Activated CD4-positive, alpha-beta T cell treated with anti-CD3 and anti-CD28 coated beads for 36 hours (primary cell): ENCODE measurements around the gene TRDN. TPM values are rescaled to one million over a fixed set of nuclear protein-coding genes. Genes with fewer than 3 reads are reported as not detected.

Experiments used
- ATAC-seq: fragments of 200-7000 bp; cut with Tn5 transposase; one replicate; pipeline ENCODE4 v1.10.0; 2021; ENCODE audit warnings: mild to moderate bottlenecking, moderate library complexity
- CTCF ChIA-PET: fragments of 350-600 bp; sonication (Branson Sonifier 250); formaldehyde crosslinking; loops from one replicate; lab custom pipeline; 2021; ENCODE audit warnings: antibody characterized with exemption; lab: Charles Lee
- POLR2A ChIA-PET: fragments of 350-600 bp; sonication (Branson Sonifier 250); formaldehyde crosslinking; loops from one replicate; lab custom pipeline; 2021; ENCODE audit warnings: antibody characterized with exemption, inconsistent platforms; lab: Charles Lee
- DNase-seq: peaks from one replicate; pipeline ENCODE4 v3.0.0-alpha.2; 2020
- H3K27ac Mint-ChIP-seq: one replicate; pipeline ENCODE4 v1.8.0; 2021; ENCODE audit warnings: mixed read lengths
- H3K27me3 Mint-ChIP-seq: one replicate; pipeline ENCODE4 v1.8.0; 2021; ENCODE audit warnings: mixed read lengths
- H3K36me3 Mint-ChIP-seq: one replicate; pipeline ENCODE4 v1.8.0; 2021; ENCODE audit warnings: low read depth, mixed read lengths
- H3K4me1 Mint-ChIP-seq: one replicate; pipeline ENCODE4 v1.8.0; 2021; ENCODE audit warnings: mixed read lengths
- H3K4me3 Mint-ChIP-seq: one replicate; pipeline ENCODE4 v1.8.0; 2021; ENCODE audit warnings: mild to moderate bottlenecking, moderate library complexity, mixed read lengths
- H3K9me3 Mint-ChIP-seq: one replicate; pipeline ENCODE4 v1.8.0; 2021; ENCODE audit warnings: low read depth, mixed read lengths
- intact Hi-C, 2 experiments: fragments of 100-400 bp; cut with DNase I in 1 of 2; cut with micrococcal nuclease in 1 of 2; formaldehyde crosslinking; loops; one replicate each; pipeline versions ENCODE4 v1.14.2 to v1.15.1; 2022 to 2024; cut with DNase I, micrococcal nuclease
- total RNA-seq, 2 experiments: library from RNA; stranded (reverse); gene quantifications; one replicate each; pipeline ENCODE4 v1.2.3, GENCODE V29; 2021

TRDN gene
- total RNA-seq, 2 experiments from 2014 or later: not detected

GRCh38 chr6:123189816-123190215 lies 446.9 kb downstream of the TRDN start:
- Mint-ChIP-seq H3K9me3 (peaks cover 6% of the 10 kb centered on the region), H3K36me3 (no peaks in the 10 kb centered on the region), H3K4me1 (no peaks in the 10 kb centered on the region), H3K4me3 (no peak overlapping the region), H3K27ac (no peak overlapping the region), H3K27me3 (no peaks in the 10 kb centered on the region)
- no peak for ATAC-seq
- POLR2A ChIA-PET: no interaction called here
- intact Hi-C loops: no loop called here
- CTCF ChIA-PET: interaction anchor here (1.0 kb wide), 1 partner anchor 33 kb away, joined by 3 read pairs; no protein-coding TSS in a partner anchor
- no peak for DNase-seq

- no peaks in the 10 kb centered on the region for H3K27me3 Mint-ChIP-seq
- no peak for DNase-seq
- CTCF ChIA-PET: no interaction called here
Observed at GRCh38 chr6:123182998-123183397, 453.8 kb downstream of the TRDN start.

GRCh38 chr6:123176706-123177105 lies 460.0 kb downstream of the TRDN start:
- ATAC-seq: no peak
- Mint-ChIP-seq H3K4me1 (no peaks in the 10 kb centered on the region), H3K36me3 (no peaks in the 10 kb centered on the region), H3K4me3 (no peak overlapping the region), H3K27me3 (no peaks in the 10 kb centered on the region), H3K27ac (no peak overlapping the region), H3K9me3 (peaks cover 3% of the 10 kb centered on the region)
- ChIA-PET POLR2A (no interaction called here), CTCF (no interaction called here)
- intact Hi-C loops: no loop called here
- DNase-seq: no peak

More at GRCh38 chr6:123182998-123183397, 453.8 kb downstream of the TRDN start:
- no peak overlapping the region for H3K27ac Mint-ChIP-seq
- H3K4me3 Mint-ChIP-seq: no peak overlapping the region
- no peaks in the 10 kb centered on the region for H3K36me3 Mint-ChIP-seq
- ATAC-seq: no peak
- H3K4me1 Mint-ChIP-seq: no peaks in the 10 kb centered on the region
- POLR2A ChIA-PET: no interaction called here
- H3K9me3 Mint-ChIP-seq: peaks cover 12% of the 10 kb centered on the region
- intact Hi-C loops: no loop called here

- POLR2A ChIA-PET: no interaction called here
- Mint-ChIP-seq H3K36me3 (no peaks in the 10 kb centered on the region), H3K27me3 (no peaks in the 10 kb centered on the region), H3K9me3 (no peaks in the 10 kb centered on the region), H3K4me3 (no peak overlapping the region), H3K4me1 (no peaks in the 10 kb centered on the region), H3K27ac (no peak overlapping the region)
- intact Hi-C loops: no loop called here
- no peak for ATAC-seq
- DNase-seq: no peak
- CTCF ChIA-PET: no interaction called here
Observed at GRCh38 chr6:123171341-123172115, 465.2 kb downstream of the TRDN start.

GRCh38 chr6:123169774-123170095 lies 467.0 kb downstream of the TRDN start:
- intact Hi-C loops: no loop called here

GRCh38 chr6:123168892-123169773 lies 467.6 kb downstream of the TRDN start:
- ChIA-PET CTCF (no interaction called here), POLR2A (no interaction called here)
- ATAC-seq (no peak), DNase-seq (no peak)
- Mint-ChIP-seq H3K27ac (no peak overlapping the region), H3K27me3 (no peaks in the 10 kb centered on the region), H3K4me1 (no peaks in the 10 kb centered on the region), H3K9me3 (no peaks in the 10 kb centered on the region), H3K4me3 (no peak overlapping the region), H3K36me3 (no peaks in the 10 kb centered on the region)
- intact Hi-C loops: no loop called here

More at GRCh38 chr6:123169774-123170095, 467.0 kb downstream of the TRDN start:
- Mint-ChIP-seq H3K27me3 (no peaks in the 10 kb centered on the region), H3K9me3 (no peaks in the 10 kb centered on the region), H3K27ac (no peak overlapping the region), H3K36me3 (no peaks in the 10 kb centered on the region), H3K4me1 (no peaks in the 10 kb centered on the region), H3K4me3 (no peak overlapping the region)
- CTCF ChIA-PET: no interaction called here
- DNase-seq (no peak), ATAC-seq (no peak)
- POLR2A ChIA-PET: no interaction called here

- POLR2A ChIA-PET: no interaction called here
- no peaks in the 10 kb centered on the region for H3K36me3 Mint-ChIP-seq
- H3K9me3 Mint-ChIP-seq: no peaks in the 10 kb centered on the region
- DNase-seq (no peak), ATAC-seq (no peak)
- CTCF ChIA-PET: no interaction called here
- H3K27me3 Mint-ChIP-seq: no peaks in the 10 kb centered on the region
- no peak overlapping the region for H3K4me3 Mint-ChIP-seq
- no peaks in the 10 kb centered on the region for H3K4me1 Mint-ChIP-seq
- intact Hi-C loops: no loop called here
- H3K27ac Mint-ChIP-seq: no peak overlapping the region
Observed at GRCh38 chr6:123168466-123168865, 468.3 kb downstream of the TRDN start.

Other genes with a start within 250 kb of the TRDN start
- gene NKAIN2, start 166.9 kb upstream of the TRDN start, total RNA-seq: not detected